GM19468 (cell line): ENCODE measurements around the gene CCT5.

Source experiments
- ATAC-seq: cut with Tn5 transposase; IDR thresholded peaks from one replicate; pipeline ENCODE4 v1.9.1; 2021; ENCODE audit warnings: mild to moderate bottlenecking, moderate library complexity, moderate number of reproducible peaks; ENCODE audit not compliant: unreplicated experiment; ENCODE audit errors: extremely low read depth

Gene CCT5

DNA sequence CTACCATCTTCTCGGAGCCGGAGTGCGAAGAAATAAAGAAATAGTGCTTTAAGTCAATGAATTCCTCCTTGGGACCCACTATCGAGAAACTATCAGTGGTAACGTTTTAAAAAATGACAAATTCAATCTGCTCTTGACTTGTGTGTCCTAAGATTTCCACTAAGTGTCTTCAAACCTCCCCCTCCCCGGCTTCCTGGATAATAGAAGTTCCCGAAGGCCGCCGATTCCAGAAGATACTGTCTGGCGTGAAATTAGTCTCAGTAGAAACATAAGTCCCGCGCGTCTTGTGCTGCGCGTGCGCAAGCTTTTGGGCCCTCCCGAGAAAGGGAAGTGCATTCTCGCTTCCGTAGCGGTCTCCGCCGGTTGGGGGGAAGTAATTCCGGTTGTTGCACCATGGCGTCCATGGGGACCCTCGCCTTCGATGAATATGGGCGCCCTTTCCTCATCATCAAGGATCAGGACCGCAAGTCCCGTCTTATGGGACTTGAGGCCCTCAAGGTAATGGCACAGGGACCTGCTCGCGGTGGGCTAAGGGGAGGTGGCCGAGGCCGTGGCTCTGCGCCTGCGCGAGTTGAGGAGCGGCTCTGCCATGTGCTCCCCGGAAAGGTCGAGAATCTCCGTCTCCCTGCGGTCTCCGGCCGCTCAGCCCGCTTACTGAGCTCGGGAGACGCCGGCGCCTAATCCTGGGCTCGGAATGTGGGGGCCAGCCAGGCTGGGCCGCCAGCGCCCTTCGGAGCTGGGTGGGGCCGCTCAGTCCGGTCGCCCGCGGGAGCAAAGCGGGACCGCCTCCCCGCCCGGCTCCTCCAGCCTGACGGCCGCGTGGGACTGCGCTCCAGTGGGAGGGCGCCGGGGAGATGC lies at the start of gene CCT5:
TSS of gene CCT5 (plus strand) at position 333 of the 858 bp plus-strand sequence. CDS start at position 394, 61 bp downstream.
- peak; percentile 86 for ATAC-seq

DNA sequence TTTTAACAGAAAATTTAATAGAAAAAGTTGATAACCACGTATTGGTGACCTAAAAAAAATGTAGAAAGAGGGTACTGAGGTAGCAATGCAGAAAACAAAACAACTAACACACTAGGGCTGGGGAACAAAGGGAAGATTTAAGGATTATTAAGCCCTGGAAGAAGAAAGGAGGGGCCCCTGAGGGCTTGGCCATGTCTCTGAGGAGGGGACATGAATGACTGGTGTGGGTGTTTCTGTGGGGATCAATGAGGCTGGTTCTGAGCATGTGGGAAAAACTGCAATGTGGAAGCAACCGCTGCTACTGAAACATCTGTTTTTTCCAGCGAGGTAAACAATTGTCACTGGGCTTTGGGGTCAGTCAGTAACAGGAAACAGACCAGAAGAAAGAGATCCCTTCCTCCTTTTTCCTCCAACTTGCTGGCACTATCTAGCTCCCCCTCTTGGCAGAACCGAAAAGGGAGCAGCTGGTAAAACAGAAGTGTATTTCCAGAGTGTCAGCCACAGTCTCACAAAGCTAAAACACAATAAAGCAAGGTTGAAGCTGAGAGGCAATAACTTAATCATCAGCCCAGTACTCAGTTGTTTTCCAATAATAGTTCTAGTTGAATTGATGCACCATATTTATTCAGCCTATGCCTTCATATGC lies 48.7 kb upstream of the CCT5 start:
- no peak for ATAC-seq

- no peak for ATAC-seq
Observed at GRCh38 chr5:10202089-10202910, 47.8 kb upstream of the CCT5 start.

DNA sequence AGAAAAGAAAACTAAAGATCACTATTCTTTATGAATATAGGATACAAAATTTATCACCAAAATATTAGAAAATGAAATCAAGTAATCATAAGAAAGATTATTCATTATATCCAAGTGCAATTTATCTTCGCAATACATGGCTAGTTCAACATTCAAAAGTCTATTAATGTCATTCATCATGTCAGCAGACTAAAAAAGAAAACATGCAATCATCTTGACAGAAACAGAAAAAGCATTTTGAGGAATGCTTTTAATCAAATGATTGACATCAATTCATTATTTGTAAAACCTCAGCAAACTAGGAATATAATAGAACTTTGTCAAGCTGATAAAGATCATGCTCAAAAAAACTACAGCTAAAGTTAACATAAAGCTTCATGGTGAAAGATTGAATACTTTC lies 41.1 kb upstream of the CCT5 start:
- no peak for ATAC-seq

DNA sequence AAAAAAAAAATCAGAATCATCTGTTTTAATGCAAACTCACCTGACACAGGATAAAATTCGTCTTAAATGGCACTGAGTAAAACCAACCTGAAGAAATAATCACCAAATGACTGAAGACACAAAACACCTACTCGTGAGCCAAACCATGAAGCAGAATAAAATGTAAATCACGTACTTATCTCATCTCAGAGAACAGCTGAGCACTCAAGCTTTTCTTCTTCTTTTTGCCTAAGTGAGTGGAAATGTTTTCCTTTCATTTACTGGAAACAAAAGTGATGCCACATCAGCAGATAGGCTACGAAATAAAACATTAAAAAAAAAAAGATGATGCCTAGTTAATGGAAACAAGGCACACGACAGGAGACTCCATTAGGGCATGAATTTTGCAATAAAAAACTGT lies 36.8 kb upstream of the CCT5 start:
- no peak for ATAC-seq

DNA sequence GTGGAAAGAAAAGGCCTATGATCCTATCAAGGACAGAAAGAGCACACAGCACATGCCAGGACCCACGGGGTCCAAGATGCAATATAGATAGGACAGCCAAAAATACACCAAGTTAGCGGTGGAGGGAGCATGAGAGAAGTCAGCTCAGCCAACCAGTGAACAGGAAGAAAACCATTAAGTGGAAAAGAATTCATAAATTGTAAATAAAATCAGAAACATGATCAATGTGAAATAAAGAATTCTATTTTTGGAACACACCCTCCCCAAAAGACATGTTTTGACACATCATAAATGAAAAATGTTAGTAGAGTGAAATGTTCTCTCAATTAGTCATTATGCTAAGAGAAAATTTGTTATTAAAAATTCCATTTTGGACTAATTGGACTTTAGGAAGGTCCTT lies 36.0 kb upstream of the CCT5 start:
- no peak for ATAC-seq

GRCh38 chr5:10215366-10215765 lies 34.7 kb upstream of the CCT5 start:
- no peak for ATAC-seq

- ATAC-seq = no peak
Observed at GRCh38 chr5:10216107-10216506, 34.0 kb upstream of the CCT5 start.

GRCh38 chr5:10218658-10219057 lies 31.4 kb upstream of the CCT5 start:
- no peak for ATAC-seq

GRCh38 chr5:10219068-10219467 lies 31.0 kb upstream of the CCT5 start:
- no peak for ATAC-seq

GRCh38 chr5:10220248-10220647 lies 29.8 kb upstream of the CCT5 start:
- ATAC-seq = no peak

GRCh38 chr5:10222326-10222725 lies 27.8 kb upstream of the CCT5 start:
- no peak for ATAC-seq

- ATAC-seq = no peak
Observed at GRCh38 chr5:10227379-10227778, 22.7 kb upstream of the CCT5 start.

DNA sequence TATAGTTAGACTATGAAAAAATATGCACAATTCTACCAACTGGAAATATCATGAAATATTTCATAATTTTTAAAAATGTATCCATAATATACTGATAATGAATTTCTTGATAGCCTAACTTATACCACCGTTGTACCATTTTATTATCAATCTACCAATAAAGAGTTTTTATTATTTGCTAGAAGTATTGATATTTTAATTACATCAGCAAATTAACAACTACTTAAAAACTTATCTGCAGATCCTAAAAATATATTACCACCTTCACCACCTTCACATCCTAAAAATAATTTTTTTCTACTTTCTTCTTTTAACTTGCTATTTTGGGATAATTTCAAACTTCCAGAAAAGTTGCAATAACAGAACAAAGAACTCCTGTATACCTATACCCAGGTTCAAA lies 21.8 kb upstream of the CCT5 start:
- no peak for ATAC-seq

- no peak for ATAC-seq
Observed at GRCh38 chr5:10229306-10230048, 20.6 kb upstream of the CCT5 start.

GRCh38 chr5:10232386-10232785 lies 17.7 kb upstream of the CCT5 start:
- ATAC-seq = no peak

DNA sequence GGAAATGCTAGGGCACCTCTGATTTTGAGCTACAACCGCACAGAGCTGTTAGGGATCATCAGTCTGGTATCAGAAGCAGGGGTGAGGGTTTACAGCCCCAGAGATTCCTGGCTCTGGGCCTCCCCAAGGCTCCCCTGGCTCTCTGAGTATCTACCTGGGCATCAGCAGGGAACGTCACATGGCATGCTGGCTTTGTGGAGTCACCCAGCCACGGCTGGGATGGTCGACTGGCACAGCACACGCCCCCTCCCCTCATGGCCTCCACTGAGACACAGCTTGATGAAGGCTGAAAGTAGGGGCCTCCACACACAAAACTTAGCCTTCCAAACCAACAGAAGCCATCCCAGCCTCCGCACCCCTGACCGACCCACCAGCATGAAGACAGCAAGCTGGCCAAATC lies 17.1 kb upstream of the CCT5 start:
- ATAC-seq = no peak

DNA sequence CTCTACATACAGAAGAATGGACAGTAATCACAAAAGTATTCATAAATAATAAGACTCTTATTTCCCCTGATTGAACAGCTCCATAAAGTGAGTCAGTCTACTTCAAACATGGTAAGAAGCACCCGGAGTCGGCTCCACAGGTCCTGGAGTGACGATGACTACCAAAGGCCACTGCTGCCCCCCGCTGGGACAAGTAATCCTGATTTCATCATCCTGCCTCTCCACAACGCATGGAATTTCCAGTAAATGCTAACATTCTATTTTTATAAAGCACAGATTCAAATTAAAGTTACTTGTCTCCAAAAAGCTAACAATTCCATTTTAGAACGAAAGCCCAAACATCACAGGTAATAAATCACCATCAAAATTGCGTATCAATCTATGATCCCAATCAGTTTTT lies 16.6 kb upstream of the CCT5 start:
- ATAC-seq = no peak

- no peak for ATAC-seq
Observed at GRCh38 chr5:10235350-10235749, 14.7 kb upstream of the CCT5 start.

GRCh38 chr5:10243660-10244240 lies 6.3 kb upstream of the CCT5 start:
- ATAC-seq = peak; percentile 13
